ENCODE data around the gene CCDC43. TPM values are rescaled to one million over a fixed set of nuclear protein-coding genes. Genes with fewer than 3 reads are reported as not detected.

The CCDC43 gene
- total RNA-seq, result 32.9 and 35.5 TPM in 2 replicates

GRCh38 chr17:44689477-44690217, at the start of gene CCDC43:
TSS of gene CCDC43 (minus strand) at chr17:44689776. CDS start at chr17:44689753, 23 bp downstream.

GRCh38 chr17:44708401-44709263, 19.1 kb upstream of the CCDC43 start, which contains the start of gene DBF4B:
TSS of gene DBF4B (plus strand) at chr17:44708665. CDS start at chr17:44708821, 156 bp downstream.

GRCh38 chr17:44655983-44656710, 33.4 kb downstream of the CCDC43 start, which contains the start of gene MEIOC:
TSS of gene MEIOC (plus strand) at chr17:44656468. CDS start at chr17:44656614, 146 bp downstream.

Small RNAs within 50 kb of the gene (small RNA-seq; reads per million reads assigned to genes)
- gene RN7SL819P (ENCODE audit: low replicate concordance) (not detected), gene SMCO4P1 (ENCODE audit: low replicate concordance) (not detected)

Other genes starting within 250 kb of the CCDC43 start
- gene GPATCH8, start 186.4 kb downstream of the CCDC43 start, total RNA-seq, result 22.8 and 28.9 TPM in 2 replicates
- 26.1 and 34.4 TPM in 2 replicates for gene FZD2, start 132.3 kb downstream of the CCDC43 start, total RNA-seq
- gene MEIOC, start 33.3 kb downstream of the CCDC43 start, total RNA-seq, result 0.22 TPM in 1 of 2 replicates, not detected in the other
- 2.4 and 11.9 TPM in 2 replicates for gene DBF4B, start 18.9 kb upstream of the CCDC43 start, total RNA-seq
- gene ADAM11, start 69.2 kb upstream of the CCDC43 start, total RNA-seq, result 0.22 and 0.57 TPM in 2 replicates
- 6.8 and 39.9 TPM in 2 replicates for gene GJC1, start 140.5 kb upstream of the CCDC43 start, total RNA-seq
- not detected in 2 replicates for gene HIGD1B, start 158.1 kb upstream of the CCDC43 start, total RNA-seq
- 135 and 147 TPM in 2 replicates for gene EFTUD2, start 209.7 kb upstream of the CCDC43 start, total RNA-seq
- 0.57 and 1.1 TPM in 2 replicates for gene GFAP, start 225.7 kb upstream of the CCDC43 start, total RNA-seq

Measured in placental pericyte (primary cell).